K562 (cell line): ENCODE results near the gene SGMS1. TPM values are rescaled to one million over a fixed set of nuclear protein-coding genes. Genes with fewer than 3 reads are reported as not detected.

Experiments
- BHLHE40 ChIP-seq: IDR thresholded peaks from 2 replicates; pipeline ENCODE4 v1.6.1; 2011; ENCODE audit warnings: low read length, improper control_type of control experiment
- CHCHD3 ChIP-seq: fragments of 250-450 bp; sonication (Bioruptor Pico); IDR thresholded peaks from 2 replicates; pipeline ENCODE4 v2.1.2; 2022; ENCODE audit warnings: mild to moderate bottlenecking
- LCOR ChIP-seq: sonication (generic); formaldehyde crosslinking; IDR thresholded peaks from 2 replicates; pipeline ENCODE4 v1.8.0; 2022; ENCODE audit warnings: mild to moderate bottlenecking, missing genetic modification reagents
- MNT ChIP-seq, 2 experiments: fragments of 450-650 bp; conservative IDR thresholded peaks; 2 replicates each; pipeline ENCODE4 v1.6.1; 2017; ENCODE audit warnings: mild to moderate bottlenecking in 2 of 2, moderate library complexity in 2 of 2
- SOX6 ChIP-seq: fragments of 450-650 bp; IDR thresholded peaks from 2 replicates; pipeline ENCODE4 v1.6.1; 2014; ENCODE audit warnings: mild to moderate bottlenecking
- SRSF1 ChIP-seq: fragments of 200-400 bp; formaldehyde crosslinking; IDR thresholded peaks from 2 replicates; pipeline ENCODE4 v1.6.1; 2017; ENCODE audit warnings: mild to moderate bottlenecking, low read depth, low read length, moderate library complexity
- TAF9B ChIP-seq: fragments of 450-650 bp; IDR thresholded peaks from 2 replicates; pipeline ENCODE4 v1.6.1; 2018; ENCODE audit warnings: mild to moderate bottlenecking; ENCODE audit not compliant: partially characterized antibody
- THAP7 ChIP-seq: fragments of 250-450 bp; sonication (Bioruptor Pico); IDR thresholded peaks from 2 replicates; pipeline ENCODE4 v1.5.0; 2021
- ZNF318 ChIP-seq, 2 experiments: fragments of 450-650 bp; IDR thresholded peaks; 2 replicates each; pipeline ENCODE4 v1.6.1; 2016; ENCODE audit warnings: mild to moderate bottlenecking in 2 of 2, borderline replicate concordance in 1 of 2, low read depth in 1 of 2, moderate library complexity in 1 of 2
- polyA plus RNA-seq, 8 experiments: library from polyadenylated mRNA; depleted of rRNA in 4 of 8; stranded (reverse) in 5 of 8; unstranded in 3 of 8; fragments of >200 nt; fragmentation: Nextera tagmentation in 2 of 8; fragmentation: Illumina TruSeq in 1 of 8; extraction: Ambion mirVana in 2 of 8; extraction: Trizol in 1 of 8; gene quantifications; 2 replicates each; pipeline versions ENCODE4 v1.2.1 to v1.2.3, GENCODE V29; 2011 to 2014; ENCODE audit warnings: inconsistent platforms in 1 of 8, missing spikeins in 1 of 8
- total RNA-seq, 7 experiments: library from RNA; depleted of rRNA in 6 of 7; stranded (reverse); fragments of >200 nt in 6 of 7; fragmentation: Illumina TruSeq in 2 of 7; extraction: Trizol in 2 of 7; gene quantifications; 2 replicates each; pipeline versions ENCODE4 v1.2.1 to v1.2.3, GENCODE V29; 2011 to 2021; ENCODE audit warnings: low replicate concordance in 1 of 7
- TF ChIP-seq, protein P1 (sequence below), 2 experiments: fragments of 450-650 bp in 1 of 2; IDR thresholded peaks; 2 replicates each; pipeline ENCODE4 v1.6.1; 2011 to 2017; ENCODE audit warnings: low read depth in 2 of 2, antibody characterized with exemption in 1 of 2, borderline replicate concordance in 1 of 2, low read length in 1 of 2, mild to moderate bottlenecking in 1 of 2, mixed read lengths in 1 of 2; ENCODE audit not compliant: control insufficient read depth in 1 of 2

The SGMS1 gene
- total and polyA plus RNA-seq, 9 of the 15 experiments (the other 6 are each of a cell fraction or from before 2014, with no cell fraction given) = 22.6 to 232 (median 82.2) TPM

- TF ChIP-seq THAP7 (CRISPR knock-in tag) = no peak
- TF ChIP-seq TAF9B = no peak
- TF ChIP-seq ZNF318 (IDR thresholded peaks at IDR 0.05; ENCODE audit: borderline replicate concordance in 1 of 2, low read depth in 1 of 2) = no peak
- TF ChIP-seq BHLHE40 = no peak
- TF ChIP-seq, protein P1, sequence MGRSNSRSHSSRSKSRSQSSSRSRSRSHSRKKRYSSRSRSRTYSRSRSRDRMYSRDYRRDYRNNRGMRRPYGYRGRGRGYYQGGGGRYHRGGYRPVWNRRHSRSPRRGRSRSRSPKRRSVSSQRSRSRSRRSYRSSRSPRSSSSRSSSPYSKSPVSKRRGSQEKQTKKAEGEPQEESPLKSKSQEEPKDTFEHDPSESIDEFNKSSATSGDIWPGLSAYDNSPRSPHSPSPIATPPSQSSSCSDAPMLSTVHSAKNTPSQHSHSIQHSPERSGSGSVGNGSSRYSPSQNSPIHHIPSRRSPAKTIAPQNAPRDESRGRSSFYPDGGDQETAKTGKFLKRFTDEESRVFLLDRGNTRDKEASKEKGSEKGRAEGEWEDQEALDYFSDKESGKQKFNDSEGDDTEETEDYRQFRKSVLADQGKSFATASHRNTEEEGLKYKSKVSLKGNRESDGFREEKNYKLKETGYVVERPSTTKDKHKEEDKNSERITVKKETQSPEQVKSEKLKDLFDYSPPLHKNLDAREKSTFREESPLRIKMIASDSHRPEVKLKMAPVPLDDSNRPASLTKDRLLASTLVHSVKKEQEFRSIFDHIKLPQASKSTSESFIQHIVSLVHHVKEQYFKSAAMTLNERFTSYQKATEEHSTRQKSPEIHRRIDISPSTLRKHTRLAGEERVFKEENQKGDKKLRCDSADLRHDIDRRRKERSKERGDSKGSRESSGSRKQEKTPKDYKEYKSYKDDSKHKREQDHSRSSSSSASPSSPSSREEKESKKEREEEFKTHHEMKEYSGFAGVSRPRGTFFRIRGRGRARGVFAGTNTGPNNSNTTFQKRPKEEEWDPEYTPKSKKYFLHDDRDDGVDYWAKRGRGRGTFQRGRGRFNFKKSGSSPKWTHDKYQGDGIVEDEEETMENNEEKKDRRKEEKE (IDR thresholded peaks at IDR 0.05; ENCODE audit: borderline replicate concordance in 1 of 2, control insufficient read depth in 1 of 2, low read depth in 2 of 2, low read length in 1 of 2) = no peak
- peak; percentile 60 for TF ChIP-seq SOX6
- no peak for TF ChIP-seq SRSF1
- TF ChIP-seq CHCHD3 (CRISPR knock-in tag) = no peak
- TF ChIP-seq MNT (conservative IDR thresholded peaks at IDR 0.05) = peak in 1 of 2 experiments; percentile 26; a peak in 1 of 4 replicates
- TF ChIP-seq LCOR (CRISPR knock-in tag) = no peak
Observed at GRCh38 chr10:50511492-50512213, 112.1 kb downstream of the SGMS1 start (continued).
